GM12878 (cell line): ENCODE measurements around the gene SEC61A1.

ENCODE experiments used
- BACH1 ChIP-seq: fragments of 450-650 bp; IDR thresholded peaks from 2 replicates; pipeline ENCODE4 v1.6.1; 2017; ENCODE audit warnings: mild to moderate bottlenecking, borderline replicate concordance
- RFX5 ChIP-seq: IDR thresholded peaks from 2 replicates; pipeline ENCODE4 v1.6.1; 2011; ENCODE audit warnings: low read depth, low read length, improper control_type of control experiment

GRCh38 chr3:128050597-128050996 lies 1.6 kb upstream of the SEC61A1 start:
- TF ChIP-seq BACH1 (no peak), RFX5 (no peak)
